ENCODE data around the gene INF2. TPM values are rescaled to one million over a fixed set of nuclear protein-coding genes. Genes with fewer than 3 reads are reported as not detected.

The INF2 gene
- total RNA-seq, 2 experiments from 2014 or later = 155 to 159 TPM

DNA sequence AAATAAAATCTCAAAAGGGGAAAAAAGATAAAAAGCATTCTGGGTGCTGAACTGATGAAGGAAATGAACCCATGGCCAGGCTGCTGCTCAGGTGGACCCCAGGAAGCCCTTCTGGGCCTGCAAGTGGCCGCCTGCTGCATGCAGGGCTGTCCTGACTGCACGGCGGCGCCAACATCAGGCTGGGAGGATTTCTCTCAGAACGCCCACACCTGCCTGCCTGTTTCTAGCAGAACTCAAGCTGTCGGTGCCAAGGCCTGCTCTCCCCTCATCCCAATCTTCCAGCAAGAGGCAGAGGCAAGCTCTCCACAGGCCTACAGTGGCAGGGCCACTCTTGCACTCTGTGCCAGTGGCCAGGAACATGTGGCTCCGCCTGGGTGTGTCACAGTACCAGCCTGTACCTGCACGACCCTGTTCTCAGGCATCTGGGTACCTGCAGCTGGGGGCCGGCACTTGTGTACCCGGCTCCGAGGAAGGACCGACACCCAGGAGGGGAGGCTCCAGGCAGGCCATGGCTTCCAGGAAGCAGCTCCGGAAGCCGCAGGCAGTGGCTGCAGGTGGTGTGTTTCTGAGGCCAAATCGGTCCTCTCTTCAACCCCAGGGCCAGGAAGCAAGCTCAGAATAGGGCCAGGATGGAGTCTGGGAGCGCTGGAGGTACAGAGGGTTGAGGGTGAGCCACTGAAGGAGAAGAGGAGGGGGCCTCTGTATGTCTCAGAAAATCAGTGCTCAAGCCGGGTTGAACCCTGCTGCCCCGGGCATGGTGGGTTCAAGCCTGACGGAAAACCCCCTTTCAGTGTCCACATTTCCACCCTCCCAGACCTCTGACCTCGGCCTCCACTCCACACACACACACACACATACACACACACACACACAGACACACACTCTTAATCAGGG is 2.5 kb upstream of the INF2 start:
- peak; percentile 63 for DNase-seq
- H3K4me3 Mint-ChIP-seq = peak overlapping the region; percentile 62
- ATAC-seq = peak; percentile 40
- no peaks in the 10 kb centered on the region for H3K9me3 Mint-ChIP-seq (ENCODE audit: insufficient read depth)
- H3K4me1 Mint-ChIP-seq (ENCODE audit: low read depth) = peaks cover 59% of the 10 kb centered on the region
- peaks cover 7% of the 10 kb centered on the region for H3K36me3 Mint-ChIP-seq (ENCODE audit: low read depth)
- peak overlapping the region; percentile 91 for H3K27ac Mint-ChIP-seq
- CTCF ChIA-PET = interaction anchor here (1.0 to 1.6 kb wide), 2 partner anchors 9 to 21 kb away, joined by 5 to 6 read pairs; no protein-coding TSS in a partner anchor
- peaks cover 3% of the 10 kb centered on the region for H3K27me3 Mint-ChIP-seq (ENCODE audit: low read depth)
- POLR2A ChIA-PET = interaction anchor here (0.7 to 2.6 kb wide), 3 partner anchors 8 to 192 kb away, joined by 3 to 10 read pairs (median 3); no protein-coding TSS in a partner anchor

DNA sequence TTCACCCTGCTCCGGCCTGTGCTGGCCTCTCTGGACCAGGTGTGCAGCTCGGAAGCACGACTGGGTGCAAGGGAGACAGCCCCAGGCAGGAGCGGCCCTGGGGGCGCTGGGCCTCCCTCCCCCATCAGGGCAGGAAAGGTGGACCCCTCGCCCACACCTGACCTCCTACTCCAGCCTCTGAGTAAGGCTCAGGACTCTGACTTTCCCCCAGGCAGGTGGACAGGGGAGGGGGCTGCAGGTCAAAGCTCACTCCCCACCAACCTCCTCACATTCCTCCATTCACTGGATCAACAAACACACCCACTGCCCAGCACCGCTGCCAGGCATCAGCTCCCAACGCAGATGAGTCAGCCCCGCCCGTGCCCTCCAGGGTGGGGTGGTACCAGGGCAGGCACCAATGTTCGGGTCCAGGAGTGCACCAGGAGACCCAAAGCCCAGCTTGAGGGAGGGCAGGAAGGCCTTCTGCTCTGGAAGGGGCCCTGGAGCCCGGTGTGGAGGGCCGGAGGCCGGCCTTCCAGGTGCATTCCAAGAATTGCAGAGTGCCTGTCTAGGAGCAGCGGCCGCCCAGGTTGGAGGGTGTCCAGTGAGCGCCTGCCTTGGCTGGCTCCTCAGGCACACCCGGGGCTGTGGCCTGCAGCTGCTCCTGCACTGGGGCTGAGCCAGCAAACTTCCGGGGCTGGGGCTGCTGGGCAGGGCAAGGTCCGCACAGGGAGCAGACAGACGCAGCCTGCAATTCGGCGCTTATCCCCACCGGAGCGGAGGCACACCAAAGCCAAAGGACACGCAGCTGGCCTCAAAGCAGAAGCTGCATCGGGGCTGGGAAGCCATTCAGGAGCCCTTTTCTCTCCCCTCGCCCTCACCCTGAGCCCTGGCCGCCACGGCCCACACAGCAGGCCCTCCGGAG is 1.6 kb upstream of the INF2 start:
- peak overlapping the region; percentile 62 for H3K4me3 Mint-ChIP-seq

GRCh38 chr14:104688505-104689108 is 811 bp upstream of the INF2 start:
- DNase-seq (no peak), ATAC-seq (no peak)
- CTCF ChIA-PET = interaction anchor here (0.7 kb wide), 1 partner anchor 23 kb away, joined by 3 read pairs; no protein-coding TSS in a partner anchor
- Mint-ChIP-seq H3K27ac (peak overlapping the region; percentile 49), H3K9me3 (ENCODE audit: insufficient read depth) (no peaks in the 10 kb centered on the region), H3K4me1 (ENCODE audit: low read depth) (peaks cover 71% of the 10 kb centered on the region), H3K4me3 (peak overlapping the region; percentile 61), H3K27me3 (ENCODE audit: low read depth) (peaks cover 1% of the 10 kb centered on the region), H3K36me3 (ENCODE audit: low read depth) (peaks cover 13% of the 10 kb centered on the region)
- POLR2A ChIA-PET = interaction anchor here (2.6 kb wide), 1 partner anchor 11 kb away, joined by 10 read pairs; no protein-coding TSS in a partner anchor

More for the DNA sequence above, 1.6 kb upstream of the INF2 start:
- ATAC-seq (no peak), DNase-seq (no peak)
- CTCF ChIA-PET = interaction anchor here (0.7 to 1.6 kb wide), 3 partner anchors 10 to 23 kb away, joined by 3 to 6 read pairs (median 5); no protein-coding TSS in a partner anchor
- Mint-ChIP-seq H3K27ac (peak overlapping the region; percentile 91), H3K9me3 (ENCODE audit: insufficient read depth) (no peaks in the 10 kb centered on the region), H3K4me1 (ENCODE audit: low read depth) (peaks cover 64% of the 10 kb centered on the region), H3K27me3 (ENCODE audit: low read depth) (peaks cover 3% of the 10 kb centered on the region), H3K36me3 (ENCODE audit: low read depth) (peaks cover 11% of the 10 kb centered on the region)
- POLR2A ChIA-PET = interaction anchor here (0.7 to 2.6 kb wide), 3 partner anchors 7 to 191 kb away, joined by 3 to 10 read pairs (median 3); no protein-coding TSS in a partner anchor

DNA sequence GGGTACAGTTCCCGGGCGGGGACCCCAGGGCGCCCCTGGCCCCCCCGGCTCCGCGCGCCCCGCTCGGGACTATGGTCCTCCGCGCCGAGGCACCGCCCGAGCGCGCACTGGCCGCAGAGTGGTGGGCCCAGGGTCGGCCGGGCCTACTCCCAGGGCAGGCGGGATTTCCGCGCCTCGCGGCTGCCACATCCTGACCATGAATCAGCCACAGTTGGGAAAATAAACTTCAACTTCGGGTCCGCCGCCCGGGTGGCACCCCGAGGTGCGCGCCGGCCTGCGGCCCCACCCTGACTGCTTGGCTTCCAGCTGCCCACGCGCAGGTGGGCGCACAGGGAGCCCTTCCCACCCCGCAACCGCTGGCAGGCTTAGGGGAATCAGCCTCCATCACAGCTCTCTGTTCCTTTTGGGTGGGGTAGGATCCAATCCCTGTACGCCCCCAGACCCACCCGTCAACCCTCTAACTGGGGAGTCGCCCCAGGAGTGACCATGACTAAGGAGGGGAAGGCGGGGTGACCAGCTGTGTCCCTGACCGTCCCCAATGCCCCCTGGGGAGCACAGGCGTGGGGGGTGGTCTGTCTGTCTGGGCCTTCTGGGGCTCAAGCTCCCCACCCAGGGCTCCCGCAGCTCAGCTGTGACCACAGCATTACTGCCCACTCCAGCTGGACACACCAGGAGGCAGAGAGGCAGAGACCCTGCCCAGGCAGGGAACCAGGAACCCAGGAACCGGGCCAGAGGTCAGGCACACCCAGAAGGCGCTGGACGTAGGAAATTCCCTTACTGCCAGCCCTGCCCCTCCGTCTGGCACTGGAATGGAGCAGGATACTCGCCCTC is 678 bp downstream of the INF2 start:
- Mint-ChIP-seq H3K9me3 (ENCODE audit: insufficient read depth) (no peaks in the 10 kb centered on the region), H3K36me3 (ENCODE audit: low read depth) (peaks cover 22% of the 10 kb centered on the region), H3K27ac (peak overlapping the region; percentile 61), H3K27me3 (ENCODE audit: low read depth) (no peaks in the 10 kb centered on the region), H3K4me1 (ENCODE audit: low read depth) (peaks cover 76% of the 10 kb centered on the region), H3K4me3 (peak overlapping the region; percentile 81)
- POLR2A ChIA-PET = interaction anchor here (0.9 to 3.2 kb wide), 2 partner anchors 12 to 16 kb away, joined by 5 to 14 read pairs; no protein-coding TSS in a partner anchor
- peak; percentile 34 for ATAC-seq
- CTCF ChIA-PET = interaction anchor here (1.1 kb wide), 1 partner anchor 25 kb away, joined by 3 read pairs; no protein-coding TSS in a partner anchor
- DNase-seq = no peak

GRCh38 chr14:104690861-104691455 is 1.5 kb downstream of the INF2 start:
- POLR2A ChIA-PET = interaction anchor here (3.2 kb wide), 1 partner anchor 13 kb away, joined by 14 read pairs; no protein-coding TSS in a partner anchor
- CTCF ChIA-PET = no interaction called here
- Mint-ChIP-seq H3K9me3 (ENCODE audit: insufficient read depth) (no peaks in the 10 kb centered on the region), H3K27ac (peak overlapping the region; percentile 79), H3K4me1 (ENCODE audit: low read depth) (peaks cover 79% of the 10 kb centered on the region), H3K36me3 (ENCODE audit: low read depth) (peaks cover 27% of the 10 kb centered on the region), H3K4me3 (peak overlapping the region; percentile 81), H3K27me3 (ENCODE audit: low read depth) (no peaks in the 10 kb centered on the region)
- ATAC-seq (no peak), DNase-seq (no peak)

- H3K36me3 Mint-ChIP-seq (ENCODE audit: low read depth) = peaks cover 33% of the 10 kb centered on the region
- ATAC-seq (no peak), DNase-seq (no peak)
- H3K27ac Mint-ChIP-seq = peak overlapping the region; percentile 79
- H3K4me3 Mint-ChIP-seq = peak overlapping the region; percentile 81
- H3K4me1 Mint-ChIP-seq (ENCODE audit: low read depth) = peaks cover 77% of the 10 kb centered on the region
- no peaks in the 10 kb centered on the region for H3K9me3 Mint-ChIP-seq (ENCODE audit: insufficient read depth)
- POLR2A ChIA-PET = interaction anchor here (3.2 kb wide), 1 partner anchor 14 kb away, joined by 14 read pairs; no protein-coding TSS in a partner anchor
- H3K27me3 Mint-ChIP-seq (ENCODE audit: low read depth) = no peaks in the 10 kb centered on the region
- CTCF ChIA-PET = no interaction called here
Measured at GRCh38 chr14:104691546-104692260, 2.3 kb downstream of the INF2 start.

DNA sequence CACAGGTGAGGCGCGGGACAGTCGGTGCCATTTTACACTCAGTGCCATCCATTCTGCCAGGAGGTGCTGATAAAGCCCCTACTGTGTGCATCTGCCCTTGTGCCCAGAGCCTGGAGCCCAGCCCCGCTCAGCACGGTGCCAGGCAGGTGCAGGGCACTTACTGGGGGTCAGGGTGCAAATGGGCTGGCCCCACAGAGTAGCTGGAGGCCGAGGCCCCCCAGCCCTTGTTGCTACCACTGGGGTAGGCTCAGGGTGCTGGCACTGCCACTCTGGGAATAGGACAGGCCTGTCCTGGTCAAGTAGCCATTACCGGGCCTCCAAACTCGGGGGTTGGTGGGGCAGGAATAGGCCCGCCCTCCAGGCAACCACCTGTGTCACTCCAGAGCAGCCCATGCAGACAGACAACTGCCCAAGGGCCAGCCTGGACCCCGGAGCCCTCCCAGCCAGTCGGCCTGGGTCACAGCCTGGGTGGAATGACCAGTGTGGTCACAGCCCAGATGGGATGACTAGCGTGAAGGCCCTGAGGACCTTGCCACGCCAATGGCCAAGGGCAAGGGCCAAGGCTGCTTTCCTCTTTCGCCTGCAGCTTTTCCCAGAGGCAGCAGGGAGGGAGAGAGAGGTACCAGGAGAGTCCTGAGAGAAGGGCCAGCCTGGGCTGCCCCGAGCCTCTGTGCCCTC is 3.0 kb downstream of the INF2 start:
- DNase-seq (no peak), ATAC-seq (no peak)
- Mint-ChIP-seq H3K9me3 (ENCODE audit: insufficient read depth) (no peaks in the 10 kb centered on the region), H3K27me3 (ENCODE audit: low read depth) (no peaks in the 10 kb centered on the region), H3K36me3 (ENCODE audit: low read depth) (peaks cover 34% of the 10 kb centered on the region), H3K4me3 (no peak overlapping the region), H3K27ac (peak overlapping the region; percentile 72), H3K4me1 (ENCODE audit: low read depth) (peaks cover 72% of the 10 kb centered on the region)
- POLR2A ChIA-PET = interaction anchor here (3.2 kb wide), 1 partner anchor 14 kb away, joined by 14 read pairs; no protein-coding TSS in a partner anchor
- CTCF ChIA-PET = no interaction called here

GRCh38 chr14:104692939-104693315 is 3.5 kb downstream of the INF2 start:
- peaks cover 35% of the 10 kb centered on the region for H3K36me3 Mint-ChIP-seq (ENCODE audit: low read depth)
- CTCF ChIA-PET = no interaction called here
- H3K4me3 Mint-ChIP-seq = peak overlapping the region; percentile 60

More at GRCh38 chr14:104692939-104693315, 3.5 kb downstream of the INF2 start:
- DNase-seq (no peak), ATAC-seq (no peak)
- H3K4me1 Mint-ChIP-seq (ENCODE audit: low read depth) = peaks cover 68% of the 10 kb centered on the region
- no peaks in the 10 kb centered on the region for H3K9me3 Mint-ChIP-seq (ENCODE audit: insufficient read depth)
- peak overlapping the region; percentile 72 for H3K27ac Mint-ChIP-seq
- no peaks in the 10 kb centered on the region for H3K27me3 Mint-ChIP-seq (ENCODE audit: low read depth)
- POLR2A ChIA-PET = no interaction called here

Measured in activated CD8-positive, alpha-beta T cell treated with anti-CD3 and anti-CD28 coated beads, Interleukin-2, amount 10 ng/mL, durations not matched to agents 7 days and 5 days (primary cell).